Measurements from ENCODE around the gene ZFAND5.

DNA sequence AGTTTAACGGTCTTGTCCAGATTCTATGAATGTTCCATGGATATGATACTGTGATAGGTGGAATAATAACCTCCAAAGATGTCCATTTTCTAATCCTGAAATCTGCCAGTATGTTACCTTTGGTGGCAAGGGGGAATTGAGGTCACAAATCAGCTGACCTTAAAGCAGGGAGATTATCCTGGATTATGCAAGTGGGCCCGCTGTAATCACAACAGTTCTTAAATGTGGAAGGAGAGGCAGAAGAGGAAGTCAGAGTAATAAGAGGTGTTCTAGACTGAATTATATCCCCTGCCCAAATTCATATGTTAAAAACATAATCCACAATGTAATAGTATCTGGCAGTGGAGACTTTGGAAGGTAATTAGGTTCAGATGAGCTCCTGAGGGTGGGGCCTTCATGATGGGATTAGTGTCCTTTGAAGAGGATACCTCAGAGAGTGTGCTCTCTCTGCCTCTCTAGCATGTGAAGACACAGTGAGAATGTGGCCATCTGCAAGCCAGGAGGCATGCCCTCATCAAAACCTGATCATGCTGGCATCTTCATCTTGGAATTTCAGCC lies 47.6 kb upstream of the ZFAND5 start:
- TF ChIP-seq CTCF (IDR thresholded peaks at IDR 0.05) (no peak), EP300 (IDR thresholded peaks at IDR 0.05) (no peak)
